ENCODE measurements around the gene HES4.
"Not testable (repeated sequence)": the region's sequence is repeated elsewhere in the genome, so short reads cannot be mapped to it uniquely, and the experiment has no call there.

Gene HES4

GRCh38 chr1:1033009-1033587 is 33.2 kb upstream of the HES4 start:
- peak; percentile 57 for DNase-seq (ENCODE audit: low read depth)

GRCh38 chr1:1032424-1032823 is 32.5 kb upstream of the HES4 start:
- no peak for DNase-seq (ENCODE audit: low read depth)

GRCh38 chr1:1031659-1032235 is 31.9 kb upstream of the HES4 start:
- no peak for DNase-seq (ENCODE audit: low read depth)

- DNase-seq (ENCODE audit: low read depth): not testable (repeated sequence)
Observed at GRCh38 chr1:1030867-1031658, 31.2 kb upstream of the HES4 start.

GRCh38 chr1:1027791-1028190 is 27.9 kb upstream of the HES4 start:
- no peak for DNase-seq (ENCODE audit: low read depth)

GRCh38 chr1:1026599-1027413 is 26.9 kb upstream of the HES4 start:
- no peak for DNase-seq (ENCODE audit: low read depth)

GRCh38 chr1:1025730-1026129 is 25.8 kb upstream of the HES4 start:
- DNase-seq (ENCODE audit: low read depth): no peak

- DNase-seq (ENCODE audit: low read depth): peak; percentile 73
Observed at GRCh38 chr1:1024771-1025699, 25.1 kb upstream of the HES4 start.

GRCh38 chr1:1024149-1024770 is 24.4 kb upstream of the HES4 start:
- DNase-seq (ENCODE audit: low read depth): no peak

GRCh38 chr1:1023700-1024099 is 23.8 kb upstream of the HES4 start:
- no peak for DNase-seq (ENCODE audit: low read depth)

- no peak for DNase-seq (ENCODE audit: low read depth)
Observed at GRCh38 chr1:1022302-1023009, 22.6 kb upstream of the HES4 start.

- DNase-seq (ENCODE audit: low read depth): peak; percentile 94
Observed at GRCh38 chr1:1021920-1022259, 22.0 kb upstream of the HES4 start.

- DNase-seq (ENCODE audit: low read depth): peak; percentile 88
Observed at GRCh38 chr1:1021010-1021919, 21.4 kb upstream of the HES4 start.

- DNase-seq (ENCODE audit: low read depth): peak; percentile 56
Observed at GRCh38 chr1:1020415-1021009, 20.6 kb upstream of the HES4 start.

- peak; percentile 48 for DNase-seq (ENCODE audit: low read depth)
Observed at GRCh38 chr1:1020000-1020404, 20.1 kb upstream of the HES4 start, which contains the start of gene AGRN. AGRN (plus strand) TSS chr1:1020120; CDS start chr1:1020173, 53 bp downstream.

GRCh38 chr1:1019122-1019999 is 19.5 kb upstream of the HES4 start:
- peak; percentile 84 for DNase-seq (ENCODE audit: low read depth)

- DNase-seq (ENCODE audit: low read depth): not testable (repeated sequence)
Observed at GRCh38 chr1:1018321-1018685, 18.4 kb upstream of the HES4 start.

Data from ELR (cell line).